Epithelial cell of esophagus (primary cell): ENCODE results near the gene GRK2.

Experiments
- DNase-seq: peaks from one replicate; pipeline ENCODE4 v3.0.0; 2010; ENCODE audit warnings: low read depth
- H3K4me3 ChIP-seq: 2 replicates; pipeline ENCODE4 v1.5.1; 2011; ENCODE audit warnings: mild to moderate bottlenecking, low read length, control low read depth
- TF ChIP-seq, protein P1 (sequence below): IDR thresholded peaks from 2 replicates; pipeline ENCODE4 v1.5.1; 2011; ENCODE audit warnings: low read depth, mild to moderate bottlenecking, low read length, control low read depth, inconsistent platforms; ENCODE audit not compliant: insufficient read depth; ENCODE audit errors: missing control alignments

Gene GRK2

DNA sequence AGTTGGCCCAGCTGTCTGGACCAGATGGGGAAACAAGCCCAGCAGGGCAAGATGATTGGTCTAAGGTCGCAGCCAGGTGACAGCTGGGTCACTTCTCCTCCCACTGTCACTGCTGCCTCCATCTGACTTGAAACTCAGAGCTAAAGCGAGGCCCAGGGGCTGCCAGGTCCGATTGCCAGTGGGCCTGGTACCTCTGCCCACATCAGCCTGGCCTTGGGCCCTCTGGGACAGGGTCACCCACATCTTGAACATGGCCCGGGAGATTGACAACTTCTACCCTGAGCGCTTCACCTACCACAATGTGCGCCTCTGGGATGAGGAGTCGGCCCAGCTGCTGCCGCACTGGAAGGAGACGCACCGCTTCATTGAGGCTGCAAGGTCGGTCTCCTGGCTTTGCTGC lies 42.9 kb downstream of the GRK2 start:
- no peak for DNase-seq
- H3K4me3 ChIP-seq = no peak overlapping the region
- TF ChIP-seq, protein P1, sequence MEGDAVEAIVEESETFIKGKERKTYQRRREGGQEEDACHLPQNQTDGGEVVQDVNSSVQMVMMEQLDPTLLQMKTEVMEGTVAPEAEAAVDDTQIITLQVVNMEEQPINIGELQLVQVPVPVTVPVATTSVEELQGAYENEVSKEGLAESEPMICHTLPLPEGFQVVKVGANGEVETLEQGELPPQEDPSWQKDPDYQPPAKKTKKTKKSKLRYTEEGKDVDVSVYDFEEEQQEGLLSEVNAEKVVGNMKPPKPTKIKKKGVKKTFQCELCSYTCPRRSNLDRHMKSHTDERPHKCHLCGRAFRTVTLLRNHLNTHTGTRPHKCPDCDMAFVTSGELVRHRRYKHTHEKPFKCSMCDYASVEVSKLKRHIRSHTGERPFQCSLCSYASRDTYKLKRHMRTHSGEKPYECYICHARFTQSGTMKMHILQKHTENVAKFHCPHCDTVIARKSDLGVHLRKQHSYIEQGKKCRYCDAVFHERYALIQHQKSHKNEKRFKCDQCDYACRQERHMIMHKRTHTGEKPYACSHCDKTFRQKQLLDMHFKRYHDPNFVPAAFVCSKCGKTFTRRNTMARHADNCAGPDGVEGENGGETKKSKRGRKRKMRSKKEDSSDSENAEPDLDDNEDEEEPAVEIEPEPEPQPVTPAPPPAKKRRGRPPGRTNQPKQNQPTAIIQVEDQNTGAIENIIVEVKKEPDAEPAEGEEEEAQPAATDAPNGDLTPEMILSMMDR = no peak

DNA sequence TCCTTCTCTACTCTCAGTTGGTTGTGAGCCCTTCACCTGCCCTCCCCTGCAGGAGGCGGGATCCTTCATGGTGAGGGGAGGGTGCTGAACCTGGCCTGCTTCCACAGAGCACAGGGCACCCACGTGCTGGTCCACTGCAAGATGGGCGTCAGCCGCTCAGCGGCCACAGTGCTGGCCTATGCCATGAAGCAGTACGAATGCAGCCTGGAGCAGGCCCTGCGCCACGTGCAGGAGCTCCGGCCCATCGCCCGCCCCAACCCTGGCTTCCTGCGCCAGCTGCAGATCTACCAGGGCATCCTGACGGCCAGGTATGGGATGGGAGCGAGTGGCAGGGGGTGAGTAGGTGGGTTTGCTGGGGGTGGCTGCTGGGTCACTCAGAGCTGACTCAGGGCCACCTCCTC lies 43.4 kb downstream of the GRK2 start:
- TF ChIP-seq, protein P1 = no peak
- DNase-seq = no peak

DNA sequence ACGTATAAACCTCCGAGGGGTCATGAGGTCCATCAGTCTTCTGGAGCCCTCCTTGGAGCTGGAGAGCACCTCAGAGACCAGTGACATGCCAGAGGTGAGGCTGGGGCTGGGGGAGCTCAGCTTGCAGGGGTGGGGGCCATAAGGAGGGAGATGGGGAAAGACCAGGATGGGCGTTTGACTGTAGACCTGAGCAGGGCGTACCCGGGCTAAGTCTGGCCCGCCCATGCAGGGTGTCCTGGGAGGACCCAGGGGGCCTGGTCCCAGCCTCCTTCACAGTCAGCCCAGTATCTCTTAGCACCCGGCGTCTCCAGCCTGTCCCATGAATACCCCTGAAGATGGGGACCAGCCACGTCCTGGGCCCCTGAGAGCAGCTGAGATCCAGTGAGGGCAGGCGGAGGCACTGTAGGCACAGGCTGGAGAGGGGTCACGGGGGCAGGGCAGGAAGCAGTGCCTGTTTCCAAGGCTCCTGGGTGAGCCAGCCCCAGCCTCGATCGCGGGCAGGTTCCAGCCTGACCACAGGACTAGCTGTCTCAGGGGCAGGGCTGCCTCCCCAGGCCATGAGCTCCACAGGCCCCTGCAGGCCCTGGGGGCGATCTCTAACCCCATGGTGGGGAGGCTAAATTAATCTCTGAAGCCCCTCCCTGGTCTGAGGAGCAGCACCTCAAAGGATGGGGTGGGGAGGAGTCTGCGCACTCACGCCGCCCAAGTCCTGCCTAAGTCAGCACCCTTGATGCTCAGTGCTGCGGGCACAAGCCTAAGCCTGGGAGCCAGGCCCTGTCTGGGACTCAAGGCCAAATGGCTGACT lies 44.2 kb downstream of the GRK2 start:
- TF ChIP-seq, protein P1 = no peak
- peak; percentile 76 for DNase-seq
- no peak overlapping the region for H3K4me3 ChIP-seq

More for the DNA sequence above, 43.4 kb downstream of the GRK2 start:
- H3K4me3 ChIP-seq = no peak overlapping the region

DNA sequence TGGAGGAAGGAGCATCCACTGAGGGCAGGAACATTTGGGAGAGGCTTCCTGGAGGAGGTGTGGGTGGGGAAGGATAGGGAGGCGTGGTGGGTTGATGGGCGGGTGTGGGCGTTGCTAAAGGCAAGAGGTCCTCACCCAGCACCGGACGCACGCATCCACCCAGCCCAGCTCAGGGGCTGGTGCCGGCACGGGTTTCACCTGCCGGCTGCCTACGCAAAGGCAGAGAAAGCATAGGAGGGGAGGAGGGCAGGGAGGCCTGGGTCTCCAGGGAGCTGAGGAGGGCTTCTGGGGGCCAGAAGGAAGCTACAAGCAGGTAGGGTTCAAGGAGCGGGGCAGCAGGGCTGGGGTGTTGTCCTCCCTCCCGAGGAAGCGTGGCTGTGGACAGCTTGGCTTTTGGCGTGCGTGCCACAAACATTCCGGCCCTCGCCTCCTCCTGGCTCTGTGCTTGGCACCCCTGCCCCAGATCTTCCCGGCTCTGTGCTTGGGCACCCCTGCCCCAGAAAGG lies 44.8 kb downstream of the GRK2 start:
- TF ChIP-seq, protein P1 = no peak
- no peak overlapping the region for H3K4me3 ChIP-seq
- no peak for DNase-seq

DNA sequence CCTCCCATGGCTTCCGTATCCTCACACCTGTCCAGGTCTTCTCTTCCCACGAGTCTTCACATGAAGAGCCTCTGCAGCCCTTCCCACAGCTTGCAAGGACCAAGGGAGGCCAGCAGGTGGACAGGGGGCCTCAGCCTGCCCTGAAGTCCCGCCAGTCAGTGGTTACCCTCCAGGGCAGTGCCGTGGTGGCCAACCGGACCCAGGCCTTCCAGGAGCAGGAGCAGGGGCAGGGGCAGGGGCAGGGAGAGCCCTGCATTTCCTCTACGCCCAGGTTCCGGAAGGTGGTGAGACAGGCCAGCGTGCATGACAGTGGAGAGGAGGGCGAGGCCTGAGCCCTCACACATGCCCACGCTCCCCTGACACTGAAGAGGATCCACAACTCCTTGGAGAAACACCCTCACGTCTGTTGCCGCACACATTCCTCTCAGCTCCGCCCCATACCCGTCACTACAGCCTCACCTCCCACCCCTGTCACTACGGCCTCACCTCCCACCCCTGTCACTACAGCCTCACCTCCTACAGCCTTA lies 45.3 kb downstream of the GRK2 start:
- peak; percentile 64 for DNase-seq
- TF ChIP-seq, protein P1 = peak; percentile 8
- no peak overlapping the region for H3K4me3 ChIP-seq

DNA sequence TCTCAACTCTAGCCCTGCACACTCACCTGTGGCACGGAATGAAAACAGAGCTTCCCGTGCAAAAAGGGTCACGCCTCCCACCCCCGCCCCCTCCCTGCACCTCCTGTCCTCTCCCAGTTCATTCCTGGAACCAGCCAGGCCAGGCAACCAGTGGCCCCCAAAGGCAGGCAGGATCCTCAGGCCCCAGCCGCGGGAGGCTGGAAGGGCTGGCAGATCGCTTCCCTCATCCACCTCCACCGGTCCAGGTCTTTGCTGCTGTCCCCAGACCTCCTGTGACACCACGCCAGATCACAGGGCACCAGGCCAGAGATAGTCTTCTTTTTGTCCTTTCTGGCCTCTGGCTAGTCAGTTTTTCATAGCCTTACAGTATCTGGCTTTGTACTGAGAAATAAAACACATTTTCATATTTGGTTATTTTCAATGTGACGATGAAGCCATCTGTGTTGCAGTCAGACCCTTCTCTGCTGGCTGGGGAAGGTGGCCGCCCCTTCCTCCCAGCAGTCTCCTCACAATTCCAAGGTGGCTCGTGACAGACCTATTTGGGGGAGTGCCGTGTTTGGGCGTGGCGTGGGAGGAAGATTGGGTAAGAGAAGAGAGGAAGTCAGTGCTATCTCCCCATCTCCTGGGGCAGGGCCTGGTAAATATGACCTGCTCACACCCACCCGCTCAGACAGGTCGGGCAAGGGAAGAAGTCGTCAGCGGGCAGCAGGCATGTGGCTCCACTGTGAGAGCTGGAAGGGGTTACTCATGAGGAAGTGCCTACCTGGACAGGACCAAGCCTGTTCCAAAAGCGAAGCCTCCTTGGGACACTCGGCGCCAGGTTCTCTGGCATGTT lies 46.1 kb downstream of the GRK2 start:
- no peak overlapping the region for H3K4me3 ChIP-seq
- TF ChIP-seq, protein P1 = no peak
- peak; percentile 99 for DNase-seq
